GM18511 (cell line): ENCODE results near the gene RAVER2.
"Not testable (repeated sequence)": the region's sequence is repeated elsewhere in the genome, so short reads cannot be mapped to it uniquely, and the experiment has no call there.

ENCODE experiments used
- ATAC-seq: cut with Tn5 transposase; IDR thresholded peaks from one replicate; pipeline ENCODE4 v1.9.1; 2021; ENCODE audit warnings: mild to moderate bottlenecking, moderate library complexity; ENCODE audit not compliant: unreplicated experiment

Gene RAVER2

DNA sequence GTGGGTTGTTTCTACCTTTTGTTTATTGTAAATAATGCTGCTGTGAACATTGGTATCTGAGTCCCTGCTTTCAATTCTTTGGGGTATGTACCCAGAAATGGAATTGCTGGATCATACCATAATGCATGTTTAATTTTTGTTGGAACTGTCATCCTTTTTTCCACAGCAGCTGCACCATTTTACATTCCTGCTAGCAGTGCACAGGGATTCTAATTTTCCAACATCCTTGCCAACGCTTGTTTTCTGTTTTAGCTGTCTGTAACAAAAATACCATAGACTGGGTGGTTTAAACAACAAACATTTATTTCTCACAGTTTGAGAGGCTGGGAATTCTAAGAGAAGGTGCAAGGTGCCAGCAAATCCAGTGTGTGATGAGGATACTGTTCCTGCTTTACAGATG, 65.1 kb downstream of the RAVER2 start:
- no peak for ATAC-seq

DNA sequence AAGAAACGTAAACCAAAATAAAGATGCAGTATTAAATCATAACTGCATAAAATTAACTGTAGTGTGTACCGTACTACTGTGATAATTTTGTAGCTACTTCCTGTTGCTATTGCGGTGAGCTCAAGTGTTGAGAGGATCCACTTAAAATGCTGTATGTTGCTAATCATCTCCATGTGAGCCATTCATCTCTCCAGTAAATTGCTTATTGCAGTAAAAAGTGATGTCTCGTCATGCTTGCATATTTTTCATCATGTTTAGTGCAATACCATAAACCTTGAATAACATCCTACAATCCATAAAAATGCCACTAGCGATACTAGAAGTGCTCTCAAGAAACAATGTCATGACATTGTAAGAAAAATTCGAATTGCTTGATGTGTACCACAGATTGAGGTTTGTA, 66.3 kb downstream of the RAVER2 start:
- ATAC-seq, result no peak

DNA sequence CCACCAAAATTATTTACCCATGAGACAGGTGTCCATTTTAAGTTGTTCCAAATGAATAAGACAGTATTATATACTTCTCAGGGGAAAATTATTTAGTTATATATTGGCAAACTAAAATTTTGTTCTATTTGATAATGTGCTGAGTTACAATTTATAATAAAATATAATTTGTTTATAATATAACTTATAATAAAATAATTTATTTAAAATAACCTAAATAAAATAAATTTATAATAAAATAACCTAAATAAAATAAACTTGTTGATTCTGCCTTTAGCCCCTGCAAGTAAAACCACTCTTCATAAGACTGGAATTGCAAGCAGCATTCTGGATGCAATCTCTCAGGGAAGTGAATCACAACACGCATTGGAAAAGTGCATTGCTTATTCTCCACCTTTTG, 69.6 kb downstream of the RAVER2 start:
- no peak for ATAC-seq

DNA sequence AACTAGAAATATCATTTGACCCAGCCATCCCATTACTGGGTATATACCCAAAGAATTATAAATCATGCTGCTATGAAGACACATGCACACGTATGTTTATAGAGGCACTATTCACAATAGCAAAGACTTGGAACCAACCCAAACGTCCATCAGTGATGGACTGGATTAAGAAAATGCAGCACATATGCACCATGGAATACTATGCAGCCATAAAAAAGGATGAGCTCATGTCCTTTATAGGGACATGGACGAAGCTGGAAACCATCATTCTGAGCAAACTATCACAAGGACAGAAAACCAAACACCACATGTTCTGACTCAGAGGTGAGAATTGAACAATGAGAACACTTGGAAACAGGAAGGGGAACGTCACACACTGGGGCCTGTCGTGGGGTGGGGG, 72.5 kb downstream of the RAVER2 start:
- ATAC-seq, result not testable (repeated sequence)

DNA sequence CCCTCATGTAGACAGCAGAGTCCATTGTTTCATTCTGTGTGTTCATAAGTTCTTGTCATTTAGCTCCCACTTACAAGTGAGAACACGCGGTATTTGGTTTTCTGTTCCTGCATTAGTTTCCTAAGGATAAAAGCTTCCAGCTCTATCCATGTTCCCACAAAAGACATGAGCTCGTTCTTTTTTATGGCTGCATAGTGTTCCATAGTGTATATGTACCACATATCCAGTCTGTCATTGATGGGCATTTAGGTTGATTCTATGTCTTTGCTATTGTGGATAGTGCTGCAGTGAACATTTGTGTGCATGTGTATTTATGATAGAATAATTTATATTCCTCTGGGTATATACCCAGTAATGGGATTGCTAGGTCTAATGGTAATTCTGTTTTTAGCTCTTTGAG, 75.7 kb downstream of the RAVER2 start:
- not testable (repeated sequence) for ATAC-seq

DNA sequence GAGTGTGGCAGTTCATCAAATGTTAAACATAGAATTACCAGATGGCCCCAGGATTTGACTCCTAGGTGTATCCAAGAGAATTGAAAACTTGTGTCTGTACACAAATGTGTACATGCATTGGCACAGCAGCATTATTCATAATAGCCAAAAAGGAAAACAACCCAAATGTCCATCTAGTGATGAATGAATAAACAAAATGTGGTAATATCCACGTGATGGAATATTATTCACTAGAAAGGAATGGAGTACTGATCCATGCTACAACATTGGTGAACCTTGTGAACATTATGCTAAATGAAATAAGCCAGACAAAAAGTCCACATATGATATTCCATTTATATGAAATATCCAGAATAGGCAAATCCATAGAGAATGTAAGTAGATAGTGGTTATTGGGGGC, 77.7 kb downstream of the RAVER2 start:
- ATAC-seq, result no peak

DNA sequence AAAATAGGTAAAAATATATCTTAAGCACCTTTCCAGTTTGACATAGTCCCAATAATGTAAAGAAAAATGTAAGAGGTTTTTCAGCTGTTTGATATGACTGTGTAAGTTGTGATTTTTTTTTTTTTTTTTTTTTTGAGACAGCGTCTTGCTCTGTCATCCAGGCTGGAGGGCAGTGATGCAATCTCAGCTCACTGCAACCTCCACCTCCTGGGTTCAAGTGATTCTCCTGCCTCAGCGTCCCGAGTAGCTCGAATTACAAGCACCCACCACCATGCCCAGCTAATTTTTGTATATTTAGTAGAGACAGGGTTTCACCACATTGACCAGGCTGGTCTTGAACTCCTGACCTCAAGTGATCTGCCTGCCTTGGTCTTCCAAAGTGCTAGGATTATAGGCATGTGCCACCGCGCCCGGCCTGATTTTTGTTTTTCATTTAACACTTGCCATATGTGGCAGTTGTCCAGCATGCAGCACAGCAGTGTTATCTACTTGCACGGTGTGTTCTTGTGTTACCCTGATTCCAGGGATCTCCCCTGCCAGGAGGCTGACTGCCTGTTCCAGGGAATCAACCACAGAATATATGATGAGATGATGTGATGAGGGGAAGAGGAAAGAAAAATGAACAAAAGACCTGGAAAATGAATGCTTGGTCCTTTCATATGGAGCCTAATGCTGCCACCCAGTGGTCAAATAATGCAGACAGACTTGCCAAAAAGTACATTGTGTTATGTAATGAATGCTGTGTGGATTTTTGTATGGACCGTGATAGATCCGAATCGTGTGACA, 79.0 kb downstream of the RAVER2 start:
- peak; percentile 73 for ATAC-seq

DNA sequence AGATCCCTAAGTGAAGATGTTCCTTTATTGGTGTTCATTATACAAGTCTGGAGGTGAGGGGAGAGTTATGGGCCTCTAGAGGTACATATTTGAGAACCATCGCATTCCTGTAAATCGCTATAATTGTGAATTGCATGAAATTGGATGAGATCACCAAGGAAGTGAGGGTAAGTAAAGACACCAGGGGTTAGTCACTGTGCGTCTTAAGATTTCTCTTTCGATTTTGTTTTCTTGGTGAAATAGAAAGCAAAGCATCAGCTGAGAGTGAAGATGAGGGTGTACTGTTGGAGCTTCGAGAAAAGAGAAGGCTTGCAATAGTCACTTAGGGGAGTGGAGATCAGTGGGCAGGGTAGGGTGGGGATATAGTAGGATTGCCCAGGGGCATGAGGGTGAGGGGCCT, 82.1 kb downstream of the RAVER2 start:
- ATAC-seq, result no peak

DNA sequence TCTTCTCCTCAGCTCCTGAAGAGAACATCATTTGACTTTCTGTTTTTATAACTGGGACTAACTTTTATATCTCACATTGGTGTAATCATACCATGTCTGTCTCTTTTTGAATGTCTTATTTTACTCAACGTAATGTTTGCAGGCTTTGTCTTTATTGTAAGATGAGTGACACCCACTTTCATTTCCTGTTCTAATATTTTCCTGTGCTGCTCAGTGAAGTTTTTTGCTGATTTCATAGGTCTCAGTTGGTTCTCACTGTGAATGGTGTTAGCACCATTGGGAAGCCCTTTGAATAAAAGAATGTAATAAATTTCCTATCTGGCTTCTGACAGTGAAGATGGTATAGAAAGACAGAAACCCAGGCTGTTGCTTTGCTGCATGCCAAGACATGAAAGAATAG, 84.0 kb downstream of the RAVER2 start:
- peak; percentile 43 for ATAC-seq

DNA sequence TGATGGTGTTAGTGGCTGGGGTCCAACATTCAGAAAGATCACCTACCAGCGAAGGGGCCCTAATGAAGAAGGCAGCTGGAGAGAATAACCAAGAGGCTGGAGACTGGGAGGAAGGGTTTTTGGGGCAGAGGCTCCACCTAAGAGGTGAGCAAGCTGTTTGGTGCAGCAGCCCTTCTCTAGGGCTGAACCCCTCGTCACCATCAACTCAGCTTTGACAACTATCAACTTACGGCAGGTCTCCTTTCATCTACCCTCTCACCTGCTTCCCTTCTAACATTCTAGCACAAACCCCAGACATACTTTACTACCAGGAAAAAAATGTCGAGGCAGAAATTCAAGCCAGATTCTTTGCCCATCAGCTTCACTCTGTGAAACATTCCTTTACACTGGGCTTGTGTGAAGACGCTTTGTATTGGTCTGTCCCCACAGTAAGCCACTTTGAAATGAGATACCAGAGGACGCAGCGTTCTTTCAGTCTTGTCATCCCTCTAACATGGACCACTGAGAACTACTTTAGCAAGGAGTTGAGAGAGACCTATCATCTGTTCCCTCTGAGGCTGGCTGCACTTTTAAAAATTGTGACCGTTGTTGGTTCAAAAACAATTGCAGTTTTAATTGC, 84.6 kb downstream of the RAVER2 start:
- ATAC-seq, result no peak

DNA sequence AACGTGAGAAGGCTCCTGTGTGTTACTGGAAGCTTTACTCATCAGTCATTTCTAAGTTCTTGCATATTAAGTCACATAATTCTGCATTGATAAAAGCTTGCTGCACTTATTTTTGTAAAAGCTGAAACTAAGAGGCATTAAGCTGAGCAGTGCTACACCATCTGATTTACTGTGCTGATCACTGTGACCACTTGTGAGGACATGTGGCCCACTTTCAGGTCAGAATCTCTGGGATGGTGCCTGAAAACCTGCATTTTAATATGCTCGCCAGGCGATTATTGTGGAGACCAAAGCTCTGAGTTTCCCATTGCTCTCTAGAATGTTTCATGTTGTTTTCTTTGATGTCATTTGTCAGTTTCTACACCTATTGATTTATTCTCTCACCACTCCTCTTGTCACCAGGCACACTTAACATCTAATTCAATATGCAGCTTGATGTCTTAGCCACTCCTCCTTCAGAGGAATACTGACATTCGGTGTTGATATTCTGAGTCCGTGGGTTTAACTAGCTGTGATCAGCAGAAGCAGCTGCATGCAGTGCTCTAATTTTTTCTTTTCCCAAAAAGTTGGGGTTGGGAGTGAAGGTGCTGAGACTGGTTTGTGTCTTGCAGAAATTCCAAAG, 85.3 kb downstream of the RAVER2 start:
- no peak for ATAC-seq

DNA sequence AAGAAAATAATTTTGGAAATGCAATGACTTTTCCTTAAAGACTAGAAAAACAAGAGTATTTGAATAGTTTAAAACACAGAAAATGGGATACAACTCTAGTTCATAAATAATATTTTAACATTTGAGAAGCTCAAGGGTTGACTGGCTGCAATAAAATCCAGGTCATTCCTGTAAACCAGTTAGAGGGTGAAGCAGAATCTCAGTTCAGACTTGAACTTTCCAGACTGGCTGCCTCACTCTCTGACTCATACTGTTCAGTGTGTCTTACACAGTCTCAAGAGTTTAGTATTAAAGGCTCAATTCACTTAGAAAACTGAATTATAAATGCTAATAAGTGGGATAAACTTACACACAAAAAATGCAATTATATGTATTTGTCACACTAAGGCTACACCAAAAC, 89.9 kb downstream of the RAVER2 start:
- ATAC-seq, result no peak

DNA sequence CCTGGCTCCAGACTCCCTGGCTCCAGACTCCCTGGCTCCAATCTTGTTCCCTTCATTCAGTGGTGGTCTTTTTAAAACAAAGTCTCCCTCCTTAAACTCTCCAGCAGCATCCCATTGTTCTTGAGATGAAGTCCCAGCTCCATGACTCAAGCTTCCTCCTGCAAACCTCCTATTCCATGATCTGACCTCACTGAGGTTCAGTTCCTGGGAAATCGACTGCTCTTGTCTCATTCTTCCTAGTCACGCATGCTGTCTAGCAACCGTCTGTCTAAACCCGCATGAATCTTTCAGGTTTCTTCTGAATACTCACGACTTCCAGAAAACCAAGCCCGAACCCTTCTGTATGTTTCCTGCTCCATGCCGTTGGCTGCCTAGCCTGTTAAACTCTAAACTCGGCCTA, 91.9 kb downstream of the RAVER2 start:
- no peak for ATAC-seq

DNA sequence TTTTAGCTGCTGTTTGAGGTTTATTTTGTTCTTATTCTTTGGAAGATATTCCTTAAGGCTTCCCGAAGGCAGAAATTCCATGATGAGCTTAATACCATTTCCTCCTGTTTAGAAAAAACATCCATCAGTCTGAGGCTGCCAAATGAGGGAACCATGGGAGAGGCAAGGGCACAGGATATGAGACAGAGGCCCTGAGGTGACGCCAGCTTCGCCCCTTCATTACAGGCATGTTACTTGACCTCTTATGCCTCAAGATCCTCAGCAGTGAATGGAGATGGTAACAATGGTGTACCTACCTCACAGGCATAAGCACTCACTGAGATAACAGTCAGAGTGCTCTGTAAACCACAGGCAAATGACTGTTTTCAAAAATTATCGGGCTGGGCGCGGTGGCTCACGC, 93.6 kb downstream of the RAVER2 start:
- no peak for ATAC-seq

DNA sequence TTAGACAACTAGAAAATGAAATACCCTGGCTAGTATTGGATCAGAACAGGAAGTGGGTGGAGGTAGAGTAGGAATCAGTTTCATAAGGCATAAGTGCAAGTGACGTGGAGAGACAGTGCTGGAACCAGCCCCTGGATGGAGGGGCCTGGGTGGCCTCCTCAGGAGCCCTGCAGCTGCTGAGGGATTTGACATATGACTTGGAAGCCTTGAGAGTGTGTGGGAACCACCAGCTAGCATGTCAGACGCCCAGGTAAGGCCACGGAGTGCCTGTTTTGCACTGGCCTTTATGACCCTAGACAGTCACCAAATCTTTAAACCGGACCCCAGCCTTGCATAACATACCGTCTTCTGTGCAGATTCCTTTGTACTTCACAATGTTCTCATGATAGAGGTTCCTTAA, 94.4 kb downstream of the RAVER2 start:
- ATAC-seq, result no peak

DNA sequence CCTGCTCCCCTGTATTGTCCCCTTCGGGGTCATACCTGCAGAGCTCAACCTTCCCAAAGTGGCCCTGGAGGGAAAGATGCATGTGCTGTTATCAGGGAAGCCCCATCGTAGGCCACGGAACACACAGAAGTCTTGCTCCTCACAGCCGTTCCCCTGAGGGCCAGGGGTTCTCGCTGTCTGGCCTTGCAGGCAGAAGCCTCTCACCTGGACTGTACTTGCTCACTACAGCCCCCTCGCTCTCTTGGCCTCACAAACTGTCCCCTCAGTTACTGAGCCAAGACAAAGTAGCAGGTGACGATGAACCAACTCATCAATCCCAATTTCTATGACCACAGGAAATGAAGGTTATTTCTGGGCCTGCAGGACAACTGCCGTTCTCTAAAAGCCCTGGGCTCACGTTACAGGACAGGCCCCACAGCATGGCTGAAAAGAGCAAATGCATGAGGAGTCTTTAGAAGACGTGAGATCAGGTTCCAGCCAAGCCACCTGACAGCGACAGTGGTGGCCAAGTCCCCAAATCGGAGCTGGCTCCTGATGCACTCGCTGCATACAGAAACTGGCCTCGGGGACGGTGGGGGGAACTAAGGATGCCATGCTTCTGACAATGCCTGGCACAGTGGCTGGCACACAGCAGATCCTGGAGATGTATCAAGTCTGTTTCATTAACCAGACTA, 95.0 kb downstream of the RAVER2 start:
- ATAC-seq, result no peak

DNA sequence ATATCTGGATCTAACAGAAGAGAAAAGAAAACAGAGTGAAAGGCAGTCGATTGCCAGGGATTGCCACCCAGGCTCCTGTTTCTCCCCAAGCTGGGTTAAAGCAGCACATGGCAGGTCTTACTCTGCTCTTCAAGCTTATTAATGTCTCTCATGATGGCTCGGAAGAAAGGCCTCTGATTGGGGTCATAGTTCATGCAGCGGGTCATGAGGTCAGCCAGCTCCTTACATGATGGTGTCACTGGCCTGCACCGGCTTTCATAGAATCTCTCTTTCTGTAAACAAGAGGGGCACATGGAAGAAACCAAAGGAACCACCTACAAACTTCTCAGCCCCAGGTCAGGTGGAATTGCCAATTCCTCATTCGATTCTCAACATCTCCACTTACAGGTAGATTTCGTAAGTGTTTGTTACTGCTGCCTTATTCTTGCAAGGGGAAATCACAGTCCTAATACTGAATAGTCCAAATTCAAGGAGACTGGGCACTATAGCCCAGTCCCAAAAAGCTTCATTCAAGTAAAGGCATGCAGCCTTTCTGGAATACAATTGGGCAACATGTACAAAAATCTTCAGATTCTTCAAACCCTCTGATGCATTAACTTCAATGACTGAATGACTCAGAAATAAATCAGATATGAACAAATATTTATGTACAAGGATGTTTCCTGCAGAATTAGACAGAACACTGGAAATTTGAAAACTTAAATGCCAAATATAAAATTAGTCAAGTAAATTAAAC, 96.6 kb downstream of the RAVER2 start:
- no peak for ATAC-seq

DNA sequence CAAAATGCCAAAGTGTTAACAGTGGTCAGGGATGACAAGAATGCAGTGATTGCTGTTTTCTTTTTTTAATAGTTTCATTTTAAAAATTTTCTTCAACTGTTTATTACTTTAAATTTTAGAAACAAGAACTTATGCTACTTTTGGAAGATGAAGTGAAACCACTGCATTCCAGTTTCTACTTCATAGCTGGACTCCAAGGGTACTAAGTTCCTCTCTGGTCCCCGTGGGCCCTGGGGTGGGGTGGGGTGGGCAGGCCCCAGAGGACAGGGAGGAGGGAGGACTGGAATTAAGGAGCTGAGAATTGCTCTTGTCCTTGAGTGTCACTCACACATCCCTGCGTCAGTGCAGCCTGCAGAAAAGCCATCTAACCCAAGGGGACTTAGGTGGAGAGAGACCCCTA, 97.3 kb downstream of the RAVER2 start:
- ATAC-seq, result no peak

DNA sequence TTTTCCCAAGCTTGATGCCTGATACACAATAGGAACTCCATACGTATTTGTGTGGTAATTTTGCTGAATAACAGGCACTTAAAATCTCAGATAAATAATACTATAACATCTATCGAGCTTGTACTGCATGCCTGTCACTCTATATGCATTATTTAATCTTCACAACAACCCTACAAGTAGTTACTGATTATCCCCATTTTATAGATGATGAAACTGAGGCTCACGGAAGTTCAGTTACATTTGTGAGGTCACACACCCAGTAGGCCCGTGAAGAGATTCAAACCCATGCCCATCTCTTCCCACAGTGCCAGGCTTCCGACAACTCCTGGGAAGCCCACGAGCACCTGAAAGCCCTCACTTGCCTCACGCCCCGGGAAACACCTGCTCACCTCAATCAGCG, 98.8 kb downstream of the RAVER2 start:
- no peak for ATAC-seq

DNA sequence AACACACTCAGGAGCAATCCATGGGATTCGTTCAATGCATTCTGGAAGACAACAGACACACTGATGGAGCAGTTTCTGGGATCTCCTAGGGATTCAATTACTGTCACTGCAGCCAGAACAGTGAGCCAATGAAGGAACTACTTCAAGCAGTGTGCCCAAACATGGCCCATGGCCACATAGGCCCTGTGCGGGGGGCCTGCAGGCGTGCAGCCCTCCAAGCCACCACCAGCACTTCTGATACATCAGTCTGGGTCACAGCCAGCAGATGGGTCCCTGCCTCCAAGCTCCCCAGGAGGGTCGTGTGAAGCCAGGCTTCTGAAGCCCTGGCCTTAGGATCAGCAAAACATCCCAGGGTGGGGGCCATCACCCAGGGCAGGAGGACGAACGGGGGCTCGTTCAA, 99.3 kb downstream of the RAVER2 start:
- ATAC-seq, result no peak

DNA sequence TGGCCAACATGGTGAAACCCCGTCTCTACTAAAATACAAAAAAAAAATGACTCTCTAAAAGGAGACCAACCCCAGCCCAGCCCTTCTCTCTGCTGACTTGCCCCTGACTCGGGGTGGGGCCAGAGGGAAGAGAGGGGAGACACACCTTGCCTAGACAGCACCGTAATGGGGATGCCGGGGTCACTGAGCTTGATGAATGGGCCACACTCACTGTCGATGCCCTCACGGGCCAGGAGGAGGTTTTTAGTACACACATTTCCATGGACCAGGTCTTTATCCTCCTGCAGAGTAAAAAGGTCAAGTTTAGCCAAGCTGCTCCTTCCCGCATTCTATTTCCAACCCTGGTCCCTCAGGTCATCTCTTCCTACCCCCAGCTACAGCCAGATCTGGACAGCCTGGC, 99.7 kb downstream of the RAVER2 start:
- ATAC-seq, result no peak
